ENCODE measurements around the gene TNIK. TPM values are rescaled to one million over a fixed set of nuclear protein-coding genes. Genes with fewer than 3 reads are reported as not detected.

Gene TNIK
- total and polyA plus RNA-seq, 2 of the 13 experiments (the other 11 are each of a cell fraction or from before 2014, with no cell fraction given): 0.15 to 0.22 TPM

DNA sequence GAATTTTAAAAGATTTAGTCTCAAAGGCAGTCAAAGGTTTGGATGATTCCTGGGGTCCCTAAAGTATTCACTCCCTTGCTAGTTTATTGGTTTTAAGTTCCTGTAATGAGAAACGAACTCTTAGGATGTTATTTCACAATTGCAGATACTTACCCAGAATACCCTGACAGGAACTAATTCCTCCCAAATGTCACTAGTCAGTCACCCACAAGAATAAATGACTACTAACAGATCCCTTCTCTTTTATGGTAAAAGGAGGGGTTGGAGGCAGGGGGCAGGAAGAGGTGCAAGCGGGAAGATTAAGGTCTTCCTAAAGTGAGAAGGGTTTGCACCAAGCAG lies 259.5 kb downstream of the TNIK start:
- ATAC-seq (no peak), FAIRE-seq (no peak), DNase-seq (ENCODE audit: low spot score) (no peak)
- Histone ChIP-seq H3K4me1 (ENCODE audit: insufficient read depth, low read length) (no peaks in the 10 kb centered on the region), H3K79me2 (ENCODE audit: insufficient read depth, low read length) (no peaks in the 10 kb centered on the region), H4K20me1 (ENCODE audit: insufficient read depth, low read length) (no peaks in the 10 kb centered on the region), H3K4me2 (ENCODE audit: low read depth, low read length) (no peak overlapping the region), H3K27me3 (ENCODE audit: control insufficient read depth in 1 of 2, insufficient read depth in 2 of 2, low read length in 2 of 2) (no peaks in the 10 kb centered on the region), H3K27ac (ENCODE audit: extremely low read length, insufficient read depth, low read length) (no peak overlapping the region), H3K36me3 (replicated peaks in 1 of 2; ENCODE audit: control insufficient read depth in 1 of 2, insufficient read depth in 2 of 2, low read length in 2 of 2) (no peaks in the 10 kb centered on the region), H3K9me3 (ENCODE audit: low read length) (no peaks in the 10 kb centered on the region), H3K4me3 (replicated peaks in 1 of 3; ENCODE audit: insufficient read depth in 1 of 3, low read depth in 2 of 3, low read length in 3 of 3) (no peak overlapping the region), H3K9ac (ENCODE audit: insufficient read depth, low read depth, low read length) (no peak overlapping the region), H2AFZ (ENCODE audit: low read length) (no peak overlapping the region)
- CTCF ChIA-PET (ENCODE audit: low intra/inter-chr PET ratio, low total read pairs): no interaction called here
- POLR2A ChIA-PET: no interaction called here
- intact Hi-C loops (cut with micrococcal nuclease; ENCODE audit: unreplicated experiment): no loop called here
- in situ Hi-C loops (cut with HindIII; ENCODE audit: extremely low pct_ligation_motif_present, low pct_unique_long_range_greater_than_20kb): no loop called here
- WGBS (ENCODE audit: low lambda C conversion rate): 62% methylated on average over 2 of the region's 2 CpGs
- TF ChIP-seq ATAD3A (CRISPR knock-in tag; IDR thresholded peaks at IDR 0.05) (no peak), TGIF2 (CRISPR knock-in tag; IDR thresholded peaks at IDR 0.05) (no peak), ZNF605 (CRISPR knock-in tag; IDR thresholded peaks at IDR 0.05) (no peak), GZF1 (CRISPR knock-in tag; IDR thresholded peaks at IDR 0.05) (no peak), ZNF598 (CRISPR knock-in tag; IDR thresholded peaks at IDR 0.05; ENCODE audit: borderline replicate concordance) (no peak), ZFP36 (IDR thresholded peaks at IDR 0.05; ENCODE audit: borderline replicate concordance, low read depth, low read length, partially characterized antibody) (no peak), FLYWCH1 (CRISPR knock-in tag; IDR thresholded peaks at IDR 0.05) (no peak), NFIB (CRISPR knock-in tag; IDR thresholded peaks at IDR 0.05; ENCODE audit: borderline replicate concordance) (no peak), ZFP37 (CRISPR knock-in tag; IDR thresholded peaks at IDR 0.05; ENCODE audit: borderline replicate concordance) (no peak)
- TF ChIP-seq, protein P1, sequence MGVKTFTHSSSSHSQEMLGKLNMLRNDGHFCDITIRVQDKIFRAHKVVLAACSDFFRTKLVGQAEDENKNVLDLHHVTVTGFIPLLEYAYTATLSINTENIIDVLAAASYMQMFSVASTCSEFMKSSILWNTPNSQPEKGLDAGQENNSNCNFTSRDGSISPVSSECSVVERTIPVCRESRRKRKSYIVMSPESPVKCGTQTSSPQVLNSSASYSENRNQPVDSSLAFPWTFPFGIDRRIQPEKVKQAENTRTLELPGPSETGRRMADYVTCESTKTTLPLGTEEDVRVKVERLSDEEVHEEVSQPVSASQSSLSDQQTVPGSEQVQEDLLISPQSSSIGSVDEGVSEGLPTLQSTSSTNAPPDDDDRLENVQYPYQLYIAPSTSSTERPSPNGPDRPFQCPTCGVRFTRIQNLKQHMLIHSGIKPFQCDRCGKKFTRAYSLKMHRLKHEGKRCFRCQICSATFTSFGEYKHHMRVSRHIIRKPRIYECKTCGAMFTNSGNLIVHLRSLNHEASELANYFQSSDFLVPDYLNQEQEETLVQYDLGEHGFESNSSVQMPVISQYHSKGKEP (CRISPR knock-in tag; IDR thresholded peaks at IDR 0.05): no peak
- TF ChIP-seq, protein P2, sequence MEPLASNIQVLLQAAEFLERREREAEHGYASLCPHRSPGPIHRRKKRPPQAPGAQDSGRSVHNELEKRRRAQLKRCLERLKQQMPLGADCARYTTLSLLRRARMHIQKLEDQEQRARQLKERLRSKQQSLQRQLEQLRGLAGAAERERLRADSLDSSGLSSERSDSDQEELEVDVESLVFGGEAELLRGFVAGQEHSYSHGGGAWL (CRISPR knock-in tag; IDR thresholded peaks at IDR 0.05): no peak
- no TSS peak for BruUV-seq (replicated peaks)

Data from HepG2 (cell line).